ENCODE data around the gene SCYL1.
A peak's percentile ranks its signal among the peaks of the same experiment; 100 is the strongest.
"Not testable (repeated sequence)": the region's sequence is repeated elsewhere in the genome, so short reads cannot be mapped to it uniquely, and the experiment has no call there.

Gene SCYL1

DNA sequence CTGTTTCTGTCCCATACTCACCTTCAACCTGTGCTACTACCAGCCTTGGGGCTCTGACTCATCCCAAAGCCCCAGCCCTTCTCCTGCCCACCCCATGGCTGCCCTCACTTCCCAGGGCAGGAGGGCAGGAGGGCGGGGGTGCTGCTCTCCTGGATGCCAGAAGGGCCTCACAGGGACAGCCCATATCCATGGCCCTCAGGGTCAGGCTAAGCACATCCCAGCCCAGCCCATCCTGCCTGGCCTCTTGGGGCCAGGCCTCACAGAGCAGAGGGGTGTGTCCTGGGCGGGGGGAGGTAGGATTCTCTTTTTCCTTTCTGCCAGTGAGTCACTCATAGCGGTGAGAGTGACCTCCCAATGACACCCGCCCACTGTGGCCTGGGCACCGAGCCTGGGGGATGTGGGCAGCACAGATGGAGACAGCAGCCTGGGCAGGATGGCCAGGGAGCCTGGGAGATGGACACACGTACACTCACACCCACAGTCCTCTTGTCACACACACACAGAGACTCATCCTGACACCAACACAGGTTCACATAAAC is 30.9 kb downstream of the SCYL1 start:
- DNase-seq: no peak

DNA sequence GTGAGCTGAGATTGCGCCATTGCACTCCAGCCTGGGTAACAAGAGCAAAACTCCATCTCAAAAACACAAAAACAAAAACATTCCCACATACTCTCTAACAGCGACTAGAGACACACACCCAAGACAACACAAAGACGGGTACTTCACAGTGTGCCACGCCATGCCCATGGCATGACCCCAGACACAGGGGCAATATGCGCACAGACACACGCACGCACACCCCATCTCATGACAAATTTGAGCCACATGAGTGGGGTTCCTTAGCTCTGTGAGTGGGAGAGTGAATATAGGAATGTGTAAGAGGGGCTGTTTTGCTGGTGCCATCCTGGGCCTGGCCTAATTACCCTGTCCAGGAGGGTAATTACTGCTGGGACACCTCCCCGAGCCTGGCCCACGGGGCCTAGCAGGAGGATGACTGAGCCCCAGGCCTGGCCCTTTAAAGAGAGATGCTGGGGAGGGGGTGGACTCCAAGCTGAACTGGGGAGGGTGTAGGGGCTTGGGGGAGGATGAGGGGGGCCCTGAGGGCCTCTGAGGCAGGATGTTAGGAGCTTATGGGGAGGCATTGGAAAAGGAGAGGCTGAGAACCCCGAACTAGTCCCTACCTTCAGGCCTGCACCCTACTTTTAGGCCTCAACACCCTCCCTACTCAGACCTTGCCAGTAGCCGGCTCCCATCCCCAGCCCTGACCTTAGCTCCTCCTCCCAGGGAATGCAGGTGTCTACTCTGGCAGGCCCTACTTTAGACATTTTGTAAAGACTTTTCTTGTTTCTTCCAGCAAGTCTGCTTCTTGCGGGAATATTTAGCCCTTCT is 31.8 kb downstream of the SCYL1 start:
- DNase-seq: no peak

DNA sequence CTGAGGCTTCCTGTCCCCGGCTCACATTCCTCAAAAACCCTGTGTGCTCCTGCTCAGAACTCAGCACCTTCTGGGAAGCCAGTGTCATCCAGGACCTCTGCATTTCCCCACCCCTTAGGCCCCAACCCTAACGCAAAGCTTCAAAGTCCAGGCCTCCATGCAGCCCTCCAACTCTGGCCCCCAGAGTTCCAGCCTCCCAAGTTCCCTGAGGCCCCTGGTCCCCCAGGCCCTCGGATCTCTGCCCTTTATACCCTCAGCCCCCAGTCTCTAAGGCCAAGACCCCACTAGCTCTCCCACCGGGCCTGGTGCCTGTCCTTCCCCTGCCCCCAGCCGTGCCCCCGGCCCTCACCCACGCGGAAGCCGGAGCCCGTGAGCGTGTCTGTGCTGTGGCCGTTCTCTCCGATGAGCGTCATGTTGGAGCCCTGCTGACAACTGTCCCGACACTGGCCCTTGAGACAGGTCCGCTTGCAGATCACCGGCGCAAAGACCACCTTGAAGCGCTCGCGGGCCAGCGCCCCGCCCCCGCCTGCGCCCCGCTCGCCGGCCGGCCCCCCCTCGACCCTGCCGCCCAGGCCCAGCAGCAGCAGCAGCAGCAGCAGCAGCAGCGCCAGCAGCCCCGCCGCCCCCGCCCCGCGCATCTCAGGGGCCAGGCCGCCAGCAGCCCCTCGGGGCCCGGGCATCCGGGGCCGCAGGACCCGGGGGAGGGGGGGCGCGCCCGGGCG is 32.6 kb downstream of the SCYL1 start:
- no peak for DNase-seq

DNA sequence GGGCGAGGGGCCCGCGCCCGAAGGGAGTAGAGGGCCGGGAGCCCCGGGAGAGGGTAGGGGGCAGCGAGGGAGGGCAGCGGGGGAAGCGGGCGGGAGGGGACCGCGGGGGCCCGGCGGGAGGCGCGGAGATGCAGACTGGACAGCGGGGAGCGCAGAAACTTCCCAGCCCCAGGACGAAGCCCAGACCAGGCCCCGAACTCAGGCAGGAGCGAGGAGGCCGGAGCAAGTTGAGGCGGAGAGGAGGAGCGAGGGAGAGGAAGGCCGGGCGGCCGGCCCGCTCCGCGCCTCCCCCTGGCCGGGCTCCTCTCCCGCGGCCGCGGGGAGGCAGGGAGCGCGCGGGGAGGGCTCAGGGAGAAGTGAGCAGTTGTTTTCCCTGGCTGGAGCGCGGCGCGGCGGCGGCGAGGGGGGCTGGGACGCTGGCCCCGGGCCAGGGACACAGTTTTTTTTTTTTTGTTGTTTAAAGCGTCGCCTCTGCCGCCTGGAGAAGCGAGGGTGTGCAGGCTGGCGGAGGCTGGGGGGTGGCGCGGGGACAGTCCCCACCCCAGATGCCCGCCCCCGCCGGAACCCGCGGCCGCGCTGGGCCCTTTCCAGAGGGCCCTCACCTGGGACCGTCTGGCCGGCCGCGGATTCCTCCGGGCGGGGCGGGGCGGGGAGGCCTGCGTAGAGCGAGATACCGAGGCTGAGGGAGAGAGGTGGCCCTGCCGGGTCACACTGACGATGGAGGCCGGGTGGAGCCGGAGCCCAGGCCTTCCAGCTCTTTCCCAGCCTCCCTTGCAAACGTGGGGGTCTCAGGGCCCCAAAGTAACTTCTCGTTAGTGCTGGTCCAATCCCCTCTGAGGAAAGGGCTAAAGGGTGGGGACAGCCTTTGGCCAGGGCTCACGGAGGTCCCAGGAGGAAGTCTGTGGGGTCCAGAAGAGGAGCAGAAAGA is 33.4 kb downstream of the SCYL1 start, which contains the start of gene LTBP3:
LTBP3 (minus strand) TSS at position 358 of the 928 bp plus-strand sequence. CDS start 400 bp downstream, outside the sequence.
- DNase-seq: no peak

DNA sequence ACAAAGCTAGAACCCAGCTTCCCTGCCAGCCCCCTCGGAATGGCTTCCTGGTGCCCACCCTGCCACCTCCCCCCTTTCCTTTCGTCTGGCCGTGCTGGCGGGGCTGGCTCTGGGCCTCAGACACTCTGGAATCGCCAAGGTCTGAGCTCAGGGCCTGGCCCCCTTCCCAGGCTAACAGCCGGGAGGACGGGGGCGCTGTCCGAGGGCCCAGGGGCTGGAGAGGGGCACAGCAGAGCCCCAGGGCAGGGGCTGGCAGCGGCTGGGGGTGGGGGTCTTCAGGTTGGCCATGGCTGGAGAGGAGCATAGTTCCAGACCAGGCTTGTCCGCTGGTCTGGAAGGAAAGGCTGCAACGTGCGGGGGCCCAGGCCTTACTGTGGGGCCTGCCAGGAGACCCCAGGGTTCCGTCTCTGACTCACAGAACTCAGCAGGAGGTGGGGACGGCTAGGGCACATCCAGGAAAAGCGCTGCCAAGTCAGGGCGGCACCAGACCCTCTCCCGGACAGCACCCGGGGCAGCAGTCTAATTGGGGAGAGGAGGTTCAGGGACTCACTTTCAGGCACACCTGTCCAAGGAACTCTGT is 34.1 kb downstream of the SCYL1 start:
- peak in 1 of 2 experiments; percentile 19 for DNase-seq

DNA sequence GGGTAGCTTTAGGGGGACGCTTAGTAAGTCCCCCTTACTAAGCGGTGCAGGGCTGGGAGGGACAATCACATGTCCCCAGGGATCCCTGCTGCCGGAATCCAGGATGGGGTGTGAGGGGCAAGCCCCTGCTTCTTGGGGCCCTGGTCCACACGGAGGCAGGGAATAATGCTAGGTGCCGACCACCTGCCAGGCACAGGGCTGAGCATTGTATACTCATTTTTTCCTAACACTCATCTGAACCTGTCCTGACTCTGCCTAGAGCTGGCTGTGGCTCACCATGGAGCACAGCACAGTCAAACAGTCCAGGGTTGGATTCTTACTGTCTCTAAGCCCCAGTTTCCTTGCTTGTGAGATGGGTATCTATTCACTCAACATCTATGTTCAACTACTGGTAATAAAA is 34.7 kb downstream of the SCYL1 start:
- DNase-seq: no peak

DNA sequence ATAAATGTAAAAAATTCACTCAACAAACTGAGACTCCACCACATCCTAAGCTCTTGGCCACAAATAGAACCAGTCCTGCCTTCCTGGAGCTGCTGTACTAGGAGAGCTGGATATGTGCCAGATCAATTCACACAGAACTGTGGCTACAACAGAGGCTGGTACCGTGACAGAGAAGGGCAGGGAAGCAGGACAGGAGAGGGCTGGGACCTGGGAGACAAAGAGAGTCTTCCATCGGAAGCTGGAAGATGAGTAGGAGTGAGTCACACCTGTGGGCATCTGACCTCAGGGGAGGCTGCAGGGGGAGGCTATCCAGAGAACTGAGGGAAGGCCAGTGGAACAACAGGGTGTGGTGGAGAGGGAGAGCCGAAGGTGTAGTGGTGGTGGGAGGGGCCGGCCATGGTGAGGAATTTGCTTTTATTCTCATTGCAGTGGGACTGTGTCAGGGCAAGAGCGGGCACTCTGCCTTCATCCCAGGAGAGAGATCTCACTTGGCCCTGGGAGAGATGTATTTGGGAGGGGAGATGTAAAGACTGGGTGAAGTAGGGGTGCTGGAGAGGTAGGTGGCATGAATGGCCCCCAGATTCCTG is 35.2 kb downstream of the SCYL1 start:
- peak in 1 of 2 experiments; percentile 20 for DNase-seq

DNA sequence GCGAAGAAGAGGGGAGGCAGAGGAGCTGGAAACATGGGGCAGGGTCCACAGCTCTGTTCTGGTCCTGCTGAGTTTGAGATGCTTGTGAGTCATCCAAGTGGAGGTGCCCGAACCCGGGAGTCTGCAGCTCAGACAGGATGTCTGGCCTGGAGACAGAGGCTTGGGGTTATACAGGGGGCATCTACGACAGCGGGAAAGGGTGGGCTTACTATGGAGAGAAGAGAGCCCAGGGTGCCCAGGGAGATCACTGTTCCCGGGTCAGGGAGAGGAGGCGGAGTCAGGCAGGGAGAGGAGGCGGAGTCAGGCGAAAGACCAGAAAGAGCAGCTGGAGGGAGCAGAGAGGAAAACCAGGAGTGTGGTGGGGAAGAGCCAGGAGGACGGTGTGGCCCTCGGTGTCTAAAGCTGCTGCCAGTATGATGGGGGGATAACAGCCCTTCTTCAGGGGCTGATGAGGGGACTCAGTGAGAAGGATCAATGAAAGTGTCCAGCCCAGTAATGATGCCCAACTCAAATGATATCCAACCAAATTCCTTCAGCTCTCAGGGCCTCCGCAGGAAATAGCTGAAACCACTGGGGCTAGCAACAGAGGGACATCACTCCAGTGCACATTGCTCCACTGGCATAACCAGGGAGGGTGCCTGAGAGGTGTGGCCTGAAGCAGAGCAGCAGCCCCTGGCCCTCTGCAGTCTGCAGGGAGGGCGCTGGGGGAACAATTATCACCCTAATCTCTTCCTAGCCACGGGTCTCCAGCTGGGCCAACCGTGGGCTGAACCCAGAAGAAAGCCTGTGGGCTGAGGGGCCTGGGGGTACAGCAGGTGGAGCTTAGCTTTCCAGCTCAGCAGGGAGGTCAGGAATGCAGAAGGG is 35.9 kb downstream of the SCYL1 start:
- no peak for DNase-seq

DNA sequence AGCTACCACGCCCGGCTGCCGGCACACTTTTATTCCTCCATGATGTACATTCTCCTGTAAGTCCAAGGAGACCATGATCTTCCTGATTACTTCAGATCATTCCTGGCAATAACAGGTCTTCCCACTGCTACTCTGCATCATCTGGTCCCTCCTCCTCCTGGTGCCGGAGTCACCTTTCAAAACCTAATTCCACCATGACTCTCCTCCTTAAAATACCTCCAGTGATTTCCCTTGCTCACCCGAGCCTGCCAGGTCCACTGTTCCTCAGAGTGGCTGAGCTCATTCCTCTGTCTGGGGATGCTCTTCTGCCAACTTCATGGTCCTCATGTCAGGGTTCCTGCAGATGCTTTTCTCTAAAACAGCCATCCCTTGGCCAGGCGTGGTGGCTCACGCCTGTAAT is 37.1 kb downstream of the SCYL1 start:
- no peak for DNase-seq

DNA sequence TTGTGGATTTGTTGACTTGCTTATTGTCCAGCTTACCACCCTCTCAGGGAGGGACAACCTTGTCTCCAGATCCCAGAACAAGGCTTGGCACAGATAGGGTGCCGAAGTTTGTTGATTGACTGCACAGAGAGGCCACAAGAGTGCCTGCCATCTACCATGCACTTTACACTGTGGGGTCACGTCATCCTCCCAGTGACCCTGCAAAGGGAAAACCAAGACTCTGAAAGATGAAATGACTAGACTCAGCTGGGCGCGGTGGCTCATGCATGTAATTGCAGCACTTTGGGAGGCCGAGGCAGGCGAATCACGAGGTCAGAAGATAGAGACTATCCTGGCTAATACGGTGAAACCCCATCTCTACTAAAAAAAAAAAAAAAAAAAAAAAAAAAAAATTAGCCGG is 37.9 kb downstream of the SCYL1 start:
- DNase-seq: no peak

DNA sequence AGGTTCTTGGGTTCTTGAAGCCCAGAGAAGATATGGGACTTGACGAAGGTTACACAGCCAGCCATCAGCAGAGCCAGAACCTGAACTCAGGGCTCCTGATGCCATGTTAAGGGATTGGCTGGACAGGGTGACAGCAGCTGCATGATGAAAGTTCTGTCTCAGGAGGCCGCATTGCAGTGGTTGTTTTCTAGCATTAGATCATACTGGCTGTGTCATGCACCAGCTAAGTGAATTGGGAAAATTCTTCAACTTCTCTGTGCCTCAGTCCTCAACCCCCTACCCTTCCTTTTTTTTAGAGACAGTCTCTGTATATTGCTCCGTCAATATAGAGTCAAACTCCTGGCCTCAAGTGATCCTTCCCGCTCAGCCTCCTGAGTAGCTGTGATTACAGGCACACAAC is 38.7 kb downstream of the SCYL1 start:
- DNase-seq: no peak

DNA sequence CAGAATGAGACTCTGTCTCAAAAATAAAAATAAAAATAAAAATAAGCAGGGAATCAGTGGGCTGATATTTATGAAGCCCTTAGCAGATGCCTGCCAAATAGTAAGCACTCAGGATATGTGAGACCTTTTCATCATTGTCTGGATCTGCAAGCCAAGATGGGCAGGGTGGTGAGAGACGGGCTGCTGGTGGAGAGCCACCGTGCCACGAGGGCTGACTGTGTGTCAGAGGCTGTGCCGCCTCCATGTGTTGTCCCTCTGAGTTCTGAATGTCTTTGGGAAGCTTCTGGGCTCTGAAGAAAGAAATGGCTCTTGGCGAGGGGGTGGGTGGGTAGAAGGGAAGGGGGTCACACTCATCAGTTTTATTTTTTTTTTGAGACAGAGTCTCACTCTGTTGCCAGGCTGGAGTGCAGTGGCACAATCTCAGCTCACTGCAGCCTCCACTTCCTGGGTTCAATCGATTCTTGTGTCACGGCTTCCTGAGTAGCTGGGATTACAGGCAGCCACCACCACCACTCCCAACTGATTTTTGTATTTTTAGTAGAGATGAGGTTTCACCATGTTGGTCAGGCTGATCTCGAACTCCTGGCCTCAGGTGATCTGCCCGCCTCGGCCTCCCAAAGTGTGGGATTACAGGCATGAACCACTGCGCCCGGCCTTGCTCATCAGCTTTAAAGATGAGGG is 40.1 kb downstream of the SCYL1 start:
- not testable (repeated sequence) for DNase-seq

DNA sequence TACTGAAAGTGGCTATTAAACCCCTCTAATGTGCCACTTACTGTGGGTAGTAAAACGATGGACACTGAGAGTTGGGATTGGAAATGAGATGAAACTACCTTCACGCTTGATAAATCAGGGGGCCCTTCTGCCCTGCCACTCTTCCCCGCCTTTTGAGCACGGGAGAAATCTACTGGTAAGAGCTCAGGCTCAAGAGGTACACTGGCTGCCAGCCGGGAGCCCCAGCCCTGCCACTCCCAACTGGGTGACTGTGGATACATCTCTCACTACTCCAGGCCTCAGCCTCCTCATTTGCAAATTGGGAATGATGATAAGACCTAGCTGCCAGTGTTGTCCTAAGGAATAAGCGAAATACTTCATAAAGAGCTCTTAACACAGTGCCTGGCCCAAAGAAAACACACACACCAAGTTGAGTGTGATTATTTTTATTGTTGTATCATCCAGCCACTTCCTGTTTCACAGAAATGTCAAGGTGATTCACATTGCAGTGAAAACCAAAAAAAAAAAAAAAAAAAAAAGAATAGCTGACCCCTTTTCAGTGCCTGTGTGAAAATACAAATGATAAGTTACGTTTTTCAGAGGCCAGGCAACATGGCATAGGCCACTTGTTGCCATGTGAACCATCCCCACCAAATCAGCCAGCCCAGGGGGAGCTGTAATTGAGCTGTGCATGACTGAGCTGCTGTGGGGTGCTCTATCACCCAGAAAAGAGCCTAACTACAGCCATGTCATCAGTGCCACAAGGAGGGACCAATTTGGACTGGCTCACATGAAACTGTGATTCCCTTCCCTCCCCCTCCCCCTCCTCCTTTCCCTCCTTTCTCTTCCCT is 41.0 kb downstream of the SCYL1 start:
- no peak for DNase-seq

DNA sequence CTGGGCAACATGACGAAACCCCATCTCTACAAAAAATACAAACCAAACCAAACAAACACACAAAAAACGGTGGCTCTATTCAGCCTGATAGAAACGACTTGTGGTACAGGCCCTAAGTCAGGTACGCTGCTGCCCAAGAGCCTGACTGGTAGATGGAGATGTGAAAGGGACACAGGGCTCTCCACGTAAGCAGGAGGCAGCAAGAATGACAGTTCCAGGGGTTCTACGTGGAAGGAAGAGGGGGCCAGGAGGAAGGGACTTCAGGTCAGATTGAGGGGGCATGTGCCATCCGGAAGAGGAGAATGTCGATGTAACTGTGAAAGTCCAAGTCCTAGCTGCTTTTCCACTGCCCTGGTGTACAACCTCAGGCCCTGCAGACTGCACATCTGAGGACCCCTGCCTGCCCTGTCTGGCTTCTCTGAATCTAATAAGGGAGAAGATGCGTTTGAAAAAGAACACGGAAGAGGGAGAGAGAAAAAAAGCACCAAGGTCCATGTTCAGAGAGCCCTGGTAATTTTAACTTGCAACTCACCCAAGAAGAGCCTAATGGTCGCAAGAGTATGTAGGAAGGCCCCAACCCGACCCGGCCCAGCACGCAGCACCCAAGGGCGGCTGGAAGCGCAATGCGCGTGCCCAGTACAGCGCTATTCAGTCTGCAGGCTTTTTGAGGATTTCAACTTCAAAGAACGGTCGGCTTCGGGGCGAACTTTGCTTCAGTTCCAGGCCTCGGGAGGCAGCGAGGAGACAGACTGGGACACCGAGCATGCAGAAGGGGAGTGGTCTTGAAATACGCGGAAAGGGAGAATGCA is 44.5 kb downstream of the SCYL1 start:
- no peak for DNase-seq

DNA sequence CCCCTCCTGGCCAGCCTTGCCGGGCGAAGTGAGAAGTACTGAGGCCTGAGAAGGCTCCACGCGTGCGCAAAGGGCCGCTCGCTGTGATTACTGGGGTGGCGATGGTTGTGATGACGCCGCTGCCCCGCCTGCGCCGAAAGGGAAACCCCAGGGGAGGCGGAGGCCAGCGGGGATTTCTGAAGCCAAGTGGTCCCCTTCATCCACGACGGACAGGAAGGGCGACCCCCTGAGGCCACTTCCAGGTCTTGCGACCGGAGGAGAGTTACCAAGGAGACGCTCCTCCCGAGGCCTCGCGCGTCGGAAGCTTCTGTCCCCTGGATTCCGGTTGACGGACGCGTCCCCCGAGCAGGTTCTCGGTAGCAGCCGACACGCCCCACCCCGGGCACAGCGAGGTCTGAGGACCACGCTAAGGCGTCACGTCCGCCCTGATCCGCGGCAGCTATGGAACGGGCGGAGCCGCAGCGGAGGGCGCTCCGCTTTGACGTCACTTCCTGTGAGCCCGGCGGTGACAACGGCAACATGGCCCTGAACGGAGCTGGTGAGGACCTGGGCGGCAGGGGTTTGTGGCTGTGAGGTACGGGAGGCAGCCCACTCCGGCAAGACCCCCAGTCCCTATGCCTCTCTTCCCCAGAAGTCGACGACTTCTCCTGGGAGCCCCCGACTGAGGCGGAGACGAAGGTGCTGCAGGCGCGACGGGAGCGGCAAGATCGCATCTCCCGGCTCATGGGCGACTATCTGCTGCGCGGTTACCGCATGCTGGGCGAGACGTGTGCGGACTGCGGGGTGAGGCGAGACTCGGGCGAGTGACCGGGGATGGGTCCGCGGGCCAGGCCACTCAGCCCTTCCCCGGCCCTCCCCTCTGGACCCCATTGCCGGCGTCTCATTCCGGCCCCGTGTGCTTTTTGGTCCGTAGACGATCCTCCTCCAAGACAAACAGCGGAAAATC is 45.4 kb downstream of the SCYL1 start, which contains the start of gene ZNRD2:
ZNRD2 (plus strand) TSS at position 505 of the 946 bp plus-strand sequence; CDS start at position 520, 15 bp downstream.
- DNase-seq: peak; percentile 61 to 96

DNA sequence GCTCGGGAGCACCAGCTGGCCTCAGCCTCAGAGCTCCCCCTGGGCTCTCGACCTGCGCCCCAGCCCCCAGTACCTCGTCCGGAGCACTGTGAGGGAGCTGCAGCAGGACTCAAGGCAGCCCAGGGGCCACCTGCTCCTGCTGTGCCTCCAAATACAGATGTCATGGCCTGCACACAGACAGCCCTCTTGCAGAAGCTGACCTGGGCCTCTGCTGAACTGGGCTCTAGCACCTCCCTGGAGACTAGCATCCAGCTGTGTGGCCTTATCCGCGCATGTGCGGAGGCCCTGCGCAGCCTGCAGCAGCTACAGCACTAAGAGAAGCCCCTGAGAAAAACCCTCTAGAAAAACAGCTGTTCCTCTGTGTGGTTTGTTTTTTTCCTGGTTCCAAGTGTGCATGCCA is 46.5 kb downstream of the SCYL1 start:
- no peak for DNase-seq

DNA sequence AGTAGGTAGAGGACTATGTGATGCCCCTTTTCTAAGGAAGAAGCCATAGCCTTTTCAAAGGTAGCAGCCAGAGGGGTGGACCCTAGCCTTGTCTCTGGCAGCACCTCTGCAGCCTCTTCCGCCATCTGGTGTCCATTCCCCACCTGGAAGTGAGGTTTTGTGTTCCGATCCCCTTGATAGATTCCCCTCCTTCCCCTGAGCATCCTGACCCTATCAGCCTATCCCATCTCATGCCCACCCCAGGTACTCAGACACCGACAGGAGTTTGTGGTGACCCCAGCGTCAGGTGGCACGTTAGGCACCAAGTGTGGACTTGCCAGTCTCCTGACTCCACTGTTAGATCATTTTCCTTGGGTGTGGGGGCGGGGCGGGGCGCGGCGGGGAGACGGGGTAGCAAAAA is 47.1 kb downstream of the SCYL1 start:
- DNase-seq: no peak
